Transverse colon (tissue), 4 donors: ENCODE data around the gene MCC.

Source experiments
- POLR2A ChIP-seq: fragments of 450-650 bp; IDR thresholded peaks from one replicate; pipeline ENCODE4 v1.6.1; 2016; ENCODE audit warnings: antibody characterized with exemption, mild to moderate bottlenecking, moderate library complexity
- POLR2AphosphoS5 ChIP-seq, 3 donors: sonication (generic); formaldehyde crosslinking; IDR thresholded peaks; one replicate each; pipeline ENCODE4 v1.6.1; 2016; ENCODE audit warnings: antibody characterized with exemption in 3 of 3
- TF ChIP-seq, protein P1 (sequence below), 5 experiments: fragments of 200-600 bp in 3 of 5; fragments of 450-650 bp in 2 of 5; sonication (generic) in 3 of 5; IDR thresholded peaks; 1 replicate in 2 of 5; 2 replicates in 3 of 5; pipeline ENCODE4 v1.5.1; 2016 to 2017; ENCODE audit warnings: antibody characterized with exemption in 5 of 5, inconsistent platforms in 3 of 5, mild to moderate bottlenecking in 2 of 5, moderate library complexity in 1 of 5

DNA sequence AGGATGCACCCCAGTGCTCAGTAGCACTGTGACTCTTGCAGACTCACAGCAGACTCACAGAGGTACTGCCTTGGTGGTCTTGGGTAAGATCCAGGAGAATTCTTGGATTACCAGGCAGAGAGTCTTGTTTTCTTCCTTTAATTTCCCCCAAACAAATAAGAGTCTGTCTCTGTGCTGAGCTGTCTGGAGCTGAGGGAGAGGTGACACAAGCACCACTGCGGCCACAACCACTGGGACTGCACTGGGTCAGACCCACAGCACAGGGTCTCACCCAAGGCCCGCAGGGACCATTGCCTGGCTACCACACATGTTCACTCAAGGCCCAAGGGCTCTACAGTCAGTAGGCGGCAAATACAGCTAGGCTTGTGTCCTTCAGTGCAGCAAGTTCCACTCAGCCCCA lies 13.8 kb upstream of the MCC start:
- TF ChIP-seq POLR2AphosphoS5 (IDR thresholded peaks at IDR 0.05): no peak
- TF ChIP-seq, protein P1, sequence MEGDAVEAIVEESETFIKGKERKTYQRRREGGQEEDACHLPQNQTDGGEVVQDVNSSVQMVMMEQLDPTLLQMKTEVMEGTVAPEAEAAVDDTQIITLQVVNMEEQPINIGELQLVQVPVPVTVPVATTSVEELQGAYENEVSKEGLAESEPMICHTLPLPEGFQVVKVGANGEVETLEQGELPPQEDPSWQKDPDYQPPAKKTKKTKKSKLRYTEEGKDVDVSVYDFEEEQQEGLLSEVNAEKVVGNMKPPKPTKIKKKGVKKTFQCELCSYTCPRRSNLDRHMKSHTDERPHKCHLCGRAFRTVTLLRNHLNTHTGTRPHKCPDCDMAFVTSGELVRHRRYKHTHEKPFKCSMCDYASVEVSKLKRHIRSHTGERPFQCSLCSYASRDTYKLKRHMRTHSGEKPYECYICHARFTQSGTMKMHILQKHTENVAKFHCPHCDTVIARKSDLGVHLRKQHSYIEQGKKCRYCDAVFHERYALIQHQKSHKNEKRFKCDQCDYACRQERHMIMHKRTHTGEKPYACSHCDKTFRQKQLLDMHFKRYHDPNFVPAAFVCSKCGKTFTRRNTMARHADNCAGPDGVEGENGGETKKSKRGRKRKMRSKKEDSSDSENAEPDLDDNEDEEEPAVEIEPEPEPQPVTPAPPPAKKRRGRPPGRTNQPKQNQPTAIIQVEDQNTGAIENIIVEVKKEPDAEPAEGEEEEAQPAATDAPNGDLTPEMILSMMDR (IDR thresholded peaks at IDR 0.05): no peak
- TF ChIP-seq POLR2A: no peak
